ENCODE results near the gene METTL25. TPM values are rescaled to one million over a fixed set of nuclear protein-coding genes. Genes with fewer than 3 reads are reported as not detected.

The METTL25 gene
- polyA plus RNA-seq, 1 of the 3 experiments (the other 2 are of a cell fraction), result 3.0 TPM

DNA sequence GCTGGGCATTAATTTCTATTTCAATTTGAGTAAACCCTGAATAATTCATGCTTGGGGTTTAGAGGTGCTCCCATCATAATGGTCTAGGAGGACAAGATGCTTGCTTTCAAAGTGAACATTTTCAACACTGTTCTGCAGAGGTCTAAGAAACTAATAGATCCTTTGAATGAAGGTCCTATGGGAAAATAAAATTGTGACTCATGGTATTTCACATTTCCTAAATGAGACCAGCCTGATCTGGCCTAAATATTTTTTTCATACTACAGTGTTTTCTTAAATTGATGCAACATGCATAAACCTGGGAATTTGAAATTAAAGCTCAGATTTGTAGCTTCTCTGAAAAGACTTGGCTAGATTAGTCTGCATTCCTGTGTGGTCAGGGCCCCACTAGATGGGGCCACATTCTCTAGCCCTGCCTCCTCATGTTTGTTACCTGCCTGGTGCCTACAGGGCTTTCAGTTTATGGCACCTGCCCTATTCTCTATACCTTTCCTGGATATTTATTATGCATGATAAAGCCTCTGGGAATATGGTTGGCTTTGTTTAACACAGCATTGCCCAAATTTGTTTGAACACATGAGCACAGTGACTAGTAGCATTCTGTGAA is 112.7 kb downstream of the METTL25 start:
- CTCF ChIA-PET, result no interaction called here
- no peak overlapping the region for H3K27ac ChIP-seq (ENCODE audit: low read depth in 2 of 2, low read length in 1 of 2)
- POLR2A ChIA-PET, result no interaction called here
- no peaks in the 10 kb centered on the region for H3K27me3 ChIP-seq (ENCODE audit: insufficient read depth)
- H3K9ac ChIP-seq, result no peak overlapping the region
- no peaks in the 10 kb centered on the region for H3K9me2 ChIP-seq
- no peaks in the 10 kb centered on the region for H4K20me1 ChIP-seq (ENCODE audit: insufficient read depth)
- H3K4me2 ChIP-seq, result no peak overlapping the region
- H3F3A ChIP-seq (replicated peaks; ENCODE audit: insufficient read depth), result peaks cover 11% of the 10 kb centered on the region
- H3K4me3 ChIP-seq (ENCODE audit: low read depth in 2 of 2, low read length in 1 of 2), result no peak overlapping the region
- no peak overlapping the region for H2AFZ ChIP-seq (ENCODE audit: low read depth)
- peaks cover 0 to 3% of the 10 kb centered on the region in 2 experiments for H3K36me3 ChIP-seq (replicated peaks in 1 of 2; ENCODE audit: control insufficient read depth in 1 of 2, insufficient read depth in 2 of 2, low read length in 1 of 2)
- no peaks in the 10 kb centered on the region for H3K79me2 ChIP-seq (ENCODE audit: insufficient read depth)
- TF ChIP-seq JUND (IDR thresholded peaks at IDR 0.05), result no peak
- no peak for DNase-seq
- H3K4me1 ChIP-seq (ENCODE audit: control insufficient read depth in 1 of 2, insufficient read depth in 2 of 2, low read depth in 1 of 2, low read length in 1 of 2), result no peaks in the 10 kb centered on the region; a peak in 1 of 4 replicates
- no peaks in the 10 kb centered on the region for H3K9me3 ChIP-seq

DNA sequence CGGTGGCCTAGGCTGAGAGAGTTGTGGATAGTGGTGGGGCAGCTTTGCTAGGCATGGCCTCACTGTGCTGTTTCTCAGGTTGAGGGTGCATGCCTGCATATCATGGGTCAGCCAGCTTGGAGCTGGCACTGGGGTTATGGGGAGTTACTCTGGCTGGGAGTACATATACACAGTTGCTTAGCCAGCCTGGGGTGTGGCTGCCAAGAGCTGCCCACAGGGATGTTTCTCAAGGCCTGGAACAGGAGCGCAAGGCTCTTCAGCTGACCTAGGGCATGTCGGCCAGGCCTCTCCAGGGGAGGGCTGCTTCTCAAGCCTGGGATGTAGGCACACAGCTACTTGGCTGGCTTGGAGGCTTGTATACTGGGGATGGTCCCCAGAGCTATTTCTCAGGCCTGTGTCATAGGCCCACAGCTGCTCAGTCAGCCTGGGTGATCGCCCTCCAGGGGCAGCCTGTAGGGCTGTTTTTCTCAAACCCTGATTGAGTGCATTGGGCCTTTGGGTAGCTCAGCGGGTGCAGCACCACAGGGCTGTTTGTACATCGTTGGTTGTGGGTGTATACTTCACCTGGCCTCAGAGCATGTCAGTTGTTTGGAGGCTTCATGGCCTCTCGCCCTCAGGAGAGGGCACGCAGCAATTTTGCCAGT is 114.9 kb downstream of the METTL25 start:
- CTCF ChIA-PET, result no interaction called here
- Histone ChIP-seq H3F3A (replicated peaks; ENCODE audit: insufficient read depth) (peaks cover 11% of the 10 kb centered on the region), H3K9me3 (no peaks in the 10 kb centered on the region), H3K36me3 (replicated peaks in 1 of 2; ENCODE audit: control insufficient read depth in 1 of 2, insufficient read depth in 2 of 2, low read length in 1 of 2) (no peaks in the 10 kb centered on the region), H3K4me2 (no peak overlapping the region), H3K4me1 (ENCODE audit: control insufficient read depth in 1 of 2, insufficient read depth in 2 of 2, low read depth in 1 of 2, low read length in 1 of 2) (no peaks in the 10 kb centered on the region; a peak in 2 of 4 replicates), H3K9me2 (no peaks in the 10 kb centered on the region), H4K20me1 (ENCODE audit: insufficient read depth) (no peaks in the 10 kb centered on the region), H3K4me3 (ENCODE audit: low read depth in 2 of 2, low read length in 1 of 2) (no peak overlapping the region), H2AFZ (ENCODE audit: low read depth) (no peak overlapping the region), H3K27me3 (ENCODE audit: insufficient read depth) (no peaks in the 10 kb centered on the region), H3K79me2 (ENCODE audit: insufficient read depth) (no peaks in the 10 kb centered on the region), H3K27ac (ENCODE audit: low read depth in 2 of 2, low read length in 1 of 2) (no peak overlapping the region), H3K9ac (no peak overlapping the region)
- POLR2A ChIA-PET, result no interaction called here
- DNase-seq, result no peak
- WGBS (ENCODE audit: low lambda C conversion rate), result 100% methylated on average over 1 of the region's 8 CpGs
- TF ChIP-seq RCOR1 (IDR thresholded peaks at IDR 0.05; ENCODE audit: low read length) (no peak), POLR2AphosphoS5 (IDR thresholded peaks at IDR 0.05; ENCODE audit: low read depth, low read length) (no peak), GABPA (IDR thresholded peaks at IDR 0.05; ENCODE audit: low read depth) (no peak), NFIC (IDR thresholded peaks at IDR 0.05; ENCODE audit: borderline replicate concordance) (no peak), TEAD4 (IDR thresholded peaks at IDR 0.05; ENCODE audit: borderline replicate concordance, insufficient read depth) (no peak), CHD2 (IDR thresholded peaks at IDR 0.05; ENCODE audit: low read length, partially characterized antibody) (no peak), SMC3 (IDR thresholded peaks at IDR 0.05; ENCODE audit: low read depth, low read length) (no peak), MXI1 (IDR thresholded peaks at IDR 0.05; ENCODE audit: low read depth, low read length) (no peak), GATA2 (CRISPR knock-in tag; IDR thresholded peaks at IDR 0.05) (no peak)
- TF ChIP-seq, protein P1, sequence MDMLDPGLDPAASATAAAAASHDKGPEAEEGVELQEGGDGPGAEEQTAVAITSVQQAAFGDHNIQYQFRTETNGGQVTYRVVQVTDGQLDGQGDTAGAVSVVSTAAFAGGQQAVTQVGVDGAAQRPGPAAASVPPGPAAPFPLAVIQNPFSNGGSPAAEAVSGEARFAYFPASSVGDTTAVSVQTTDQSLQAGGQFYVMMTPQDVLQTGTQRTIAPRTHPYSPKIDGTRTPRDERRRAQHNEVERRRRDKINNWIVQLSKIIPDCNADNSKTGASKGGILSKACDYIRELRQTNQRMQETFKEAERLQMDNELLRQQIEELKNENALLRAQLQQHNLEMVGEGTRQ (IDR thresholded peaks at IDR 0.05; ENCODE audit: borderline replicate concordance, low read depth, low read length), result no peak
- TF ChIP-seq, protein P2, sequence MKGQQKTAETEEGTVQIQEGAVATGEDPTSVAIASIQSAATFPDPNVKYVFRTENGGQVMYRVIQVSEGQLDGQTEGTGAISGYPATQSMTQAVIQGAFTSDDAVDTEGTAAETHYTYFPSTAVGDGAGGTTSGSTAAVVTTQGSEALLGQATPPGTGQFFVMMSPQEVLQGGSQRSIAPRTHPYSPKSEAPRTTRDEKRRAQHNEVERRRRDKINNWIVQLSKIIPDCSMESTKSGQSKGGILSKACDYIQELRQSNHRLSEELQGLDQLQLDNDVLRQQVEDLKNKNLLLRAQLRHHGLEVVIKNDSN (IDR thresholded peaks at IDR 0.05; ENCODE audit: borderline replicate concordance, low read depth), result no peak
- TF ChIP-seq, protein P3, sequence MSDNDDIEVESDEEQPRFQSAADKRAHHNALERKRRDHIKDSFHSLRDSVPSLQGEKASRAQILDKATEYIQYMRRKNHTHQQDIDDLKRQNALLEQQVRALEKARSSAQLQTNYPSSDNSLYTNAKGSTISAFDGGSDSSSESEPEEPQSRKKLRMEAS (IDR thresholded peaks at IDR 0.05; ENCODE audit: low read depth), result no peak
- TF ChIP-seq, protein P4, sequence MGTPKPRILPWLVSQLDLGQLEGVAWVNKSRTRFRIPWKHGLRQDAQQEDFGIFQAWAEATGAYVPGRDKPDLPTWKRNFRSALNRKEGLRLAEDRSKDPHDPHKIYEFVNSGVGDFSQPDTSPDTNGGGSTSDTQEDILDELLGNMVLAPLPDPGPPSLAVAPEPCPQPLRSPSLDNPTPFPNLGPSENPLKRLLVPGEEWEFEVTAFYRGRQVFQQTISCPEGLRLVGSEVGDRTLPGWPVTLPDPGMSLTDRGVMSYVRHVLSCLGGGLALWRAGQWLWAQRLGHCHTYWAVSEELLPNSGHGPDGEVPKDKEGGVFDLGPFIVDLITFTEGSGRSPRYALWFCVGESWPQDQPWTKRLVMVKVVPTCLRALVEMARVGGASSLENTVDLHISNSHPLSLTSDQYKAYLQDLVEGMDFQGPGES (IDR thresholded peaks at IDR 0.05; ENCODE audit: low read depth, low read length), result no peak
- TF ChIP-seq, protein P5, sequence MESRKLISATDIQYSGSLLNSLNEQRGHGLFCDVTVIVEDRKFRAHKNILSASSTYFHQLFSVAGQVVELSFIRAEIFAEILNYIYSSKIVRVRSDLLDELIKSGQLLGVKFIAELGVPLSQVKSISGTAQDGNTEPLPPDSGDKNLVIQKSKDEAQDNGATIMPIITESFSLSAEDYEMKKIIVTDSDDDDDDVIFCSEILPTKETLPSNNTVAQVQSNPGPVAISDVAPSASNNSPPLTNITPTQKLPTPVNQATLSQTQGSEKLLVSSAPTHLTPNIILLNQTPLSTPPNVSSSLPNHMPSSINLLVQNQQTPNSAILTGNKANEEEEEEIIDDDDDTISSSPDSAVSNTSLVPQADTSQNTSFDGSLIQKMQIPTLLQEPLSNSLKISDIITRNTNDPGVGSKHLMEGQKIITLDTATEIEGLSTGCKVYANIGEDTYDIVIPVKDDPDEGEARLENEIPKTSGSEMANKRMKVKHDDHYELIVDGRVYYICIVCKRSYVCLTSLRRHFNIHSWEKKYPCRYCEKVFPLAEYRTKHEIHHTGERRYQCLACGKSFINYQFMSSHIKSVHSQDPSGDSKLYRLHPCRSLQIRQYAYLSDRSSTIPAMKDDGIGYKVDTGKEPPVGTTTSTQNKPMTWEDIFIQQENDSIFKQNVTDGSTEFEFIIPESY (IDR thresholded peaks at IDR 0.05; ENCODE audit: borderline replicate concordance, low read depth), result no peak

All from SK-N-SH (cell line).